ENCODE results near the gene SLC16A12.
"Not testable (repeated sequence)": the region's sequence is repeated elsewhere in the genome, so short reads cannot be mapped to it uniquely, and the experiment has no call there.

The SLC16A12 gene

DNA sequence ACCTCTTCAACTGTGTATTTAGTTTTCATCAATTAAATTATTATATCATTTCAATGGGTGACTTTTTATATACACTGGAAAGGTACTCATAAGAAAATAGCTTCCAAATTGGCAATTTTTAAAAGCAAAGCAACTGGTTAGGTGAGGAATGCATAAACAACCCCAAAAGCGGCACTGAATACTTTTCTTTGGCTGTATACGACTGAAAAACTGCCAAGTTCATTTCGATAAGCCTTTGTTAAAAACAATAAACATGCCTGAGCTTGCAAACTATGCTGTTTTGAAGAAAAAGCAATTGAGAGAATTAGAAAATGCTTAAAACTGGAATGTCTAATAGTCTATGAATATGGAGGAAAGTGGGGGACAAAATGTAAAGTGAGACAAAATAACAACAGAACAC, 2.9 kb downstream of the SLC16A12 start:
- H3K27ac ChIP-seq (ENCODE audit: low read depth, low read length): no peak overlapping the region
- no peak overlapping the region for H3K9ac ChIP-seq (ENCODE audit: low read length in 5 of 5)
- H3K4me1 ChIP-seq (ENCODE audit: control insufficient read depth in 5 of 5, insufficient read depth in 5 of 5, low read length in 5 of 5): peaks cover 0 to 12% (median 11%) of the 10 kb centered on the region in 5 donors
- H3K27me3 ChIP-seq (ENCODE audit: control insufficient read depth in 5 of 5, insufficient read depth in 4 of 5, low read length in 5 of 5): peaks cover 12 to 33% (median 15%) of the 10 kb centered on the region in 5 donors
- no peaks in the 10 kb centered on the region for H3K9me3 ChIP-seq (ENCODE audit: control insufficient read depth in 5 of 5, low read length in 5 of 5)
- no peaks in the 10 kb centered on the region for H3K36me3 ChIP-seq (ENCODE audit: control insufficient read depth in 5 of 5, insufficient read depth in 5 of 5, low read length in 5 of 5)
- H3K4me3 ChIP-seq (ENCODE audit: low read depth in 1 of 5, low read length in 5 of 5): no peak overlapping the region

DNA sequence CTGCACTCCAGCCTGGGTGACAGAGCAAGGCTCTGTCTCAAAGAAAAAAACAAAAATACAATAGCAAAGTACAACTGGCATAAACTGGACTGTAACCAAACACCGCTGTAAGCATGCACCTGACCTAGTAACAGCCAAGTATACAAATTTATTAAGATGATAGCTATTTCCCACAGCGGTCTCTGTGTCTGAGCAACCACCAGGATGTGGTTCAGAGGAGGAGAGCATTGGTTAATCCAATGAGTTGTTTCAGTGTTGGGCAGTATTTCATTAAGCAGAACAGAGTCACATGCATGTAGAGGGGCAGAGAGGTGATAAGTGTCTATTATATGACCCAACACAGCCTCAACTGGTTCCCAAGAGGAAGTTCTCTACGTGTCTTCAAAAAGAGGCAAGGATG, 4.0 kb downstream of the SLC16A12 start:
- peaks cover 12 to 30% (median 15%) of the 10 kb centered on the region in 5 donors for H3K27me3 ChIP-seq (ENCODE audit: control insufficient read depth in 5 of 5, insufficient read depth in 4 of 5, low read length in 5 of 5)
- H3K27ac ChIP-seq (ENCODE audit: low read depth, low read length): no peak overlapping the region
- H3K4me1 ChIP-seq (ENCODE audit: control insufficient read depth in 5 of 5, insufficient read depth in 5 of 5, low read length in 5 of 5): peaks cover 0 to 15% (median 13%) of the 10 kb centered on the region in 5 donors
- H3K9me3 ChIP-seq (ENCODE audit: control insufficient read depth in 5 of 5, low read length in 5 of 5): no peaks in the 10 kb centered on the region
- H3K9ac ChIP-seq (ENCODE audit: low read length in 5 of 5): no peak overlapping the region
- H3K36me3 ChIP-seq (ENCODE audit: control insufficient read depth in 5 of 5, insufficient read depth in 5 of 5, low read length in 5 of 5): no peaks in the 10 kb centered on the region
- no peak overlapping the region for H3K4me3 ChIP-seq (ENCODE audit: low read depth in 1 of 5, low read length in 5 of 5)

DNA sequence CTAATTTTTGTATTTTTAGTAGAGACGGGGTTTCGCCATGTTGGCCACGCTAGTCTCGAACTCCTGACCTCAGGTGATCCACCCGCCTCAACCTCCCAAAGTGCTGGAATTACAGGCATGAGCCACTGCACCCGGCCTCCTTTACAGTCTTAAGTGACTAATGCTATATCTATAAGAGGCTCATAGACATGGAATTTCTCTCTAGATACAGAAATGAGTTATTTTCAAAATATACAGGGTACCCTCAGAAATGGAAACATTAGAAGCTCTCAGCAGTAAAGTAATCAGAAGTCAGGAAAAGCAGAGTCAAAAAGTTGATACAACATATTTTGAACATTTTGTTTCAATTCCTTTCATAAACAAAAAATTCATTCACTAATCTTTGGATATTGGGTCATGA, 5.7 kb downstream of the SLC16A12 start:
- not testable (repeated sequence) for H3K27ac ChIP-seq (ENCODE audit: low read depth, low read length); H3K36me3 ChIP-seq (ENCODE audit: control insufficient read depth in 5 of 5, insufficient read depth in 5 of 5, low read length in 5 of 5); H3K9me3 ChIP-seq (ENCODE audit: control insufficient read depth in 5 of 5, low read length in 5 of 5); H3K4me3 ChIP-seq (ENCODE audit: low read depth in 1 of 5, low read length in 5 of 5); H3K9ac ChIP-seq (ENCODE audit: low read length in 5 of 5)
- peaks cover 3 to 16% (median 11%) of the 10 kb centered on the region in 5 donors for H3K27me3 ChIP-seq (ENCODE audit: control insufficient read depth in 5 of 5, insufficient read depth in 4 of 5, low read length in 5 of 5)
- peaks cover 0 to 10% (median 8%) of the 10 kb centered on the region in 5 donors for H3K4me1 ChIP-seq (ENCODE audit: control insufficient read depth in 5 of 5, insufficient read depth in 5 of 5, low read length in 5 of 5)

DNA sequence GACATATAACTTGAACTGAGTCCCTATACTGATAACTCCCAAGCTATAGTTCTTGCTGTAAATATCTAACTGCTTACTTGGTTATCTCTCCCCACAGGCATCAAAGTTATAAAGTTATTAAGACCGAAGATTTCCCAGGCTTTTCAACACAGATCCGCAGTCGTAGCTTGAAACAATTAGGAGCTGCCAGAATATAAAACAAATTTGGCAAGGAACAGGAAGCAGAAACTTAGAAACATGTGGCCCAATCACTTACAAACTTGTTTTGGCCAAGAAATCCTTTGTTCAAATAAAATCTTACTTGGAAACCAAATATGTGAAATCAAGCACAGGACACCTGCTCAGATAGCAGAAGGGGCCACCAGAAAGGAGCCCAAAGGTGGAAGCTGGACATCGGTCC, 9.0 kb downstream of the SLC16A12 start:
- Histone ChIP-seq H3K36me3 (ENCODE audit: control insufficient read depth in 5 of 5, insufficient read depth in 5 of 5, low read length in 5 of 5) (no peaks in the 10 kb centered on the region), H3K27me3 (ENCODE audit: control insufficient read depth in 5 of 5, insufficient read depth in 4 of 5, low read length in 5 of 5) (peaks cover 0 to 4% (median 0%) of the 10 kb centered on the region in 5 donors), H3K9me3 (ENCODE audit: control insufficient read depth in 5 of 5, low read length in 5 of 5) (no peaks in the 10 kb centered on the region), H3K27ac (ENCODE audit: low read depth, low read length) (no peak overlapping the region), H3K9ac (ENCODE audit: low read length in 5 of 5) (no peak overlapping the region), H3K4me3 (ENCODE audit: low read depth in 1 of 5, low read length in 5 of 5) (no peak overlapping the region), H3K4me1 (ENCODE audit: control insufficient read depth in 5 of 5, insufficient read depth in 5 of 5, low read length in 5 of 5) (peaks cover 0 to 10% (median 8%) of the 10 kb centered on the region in 5 donors)

GRCh38 chr10:89525556-89525955, 9.8 kb downstream of the SLC16A12 start:
- H3K27ac ChIP-seq (ENCODE audit: low read depth, low read length): no peak overlapping the region
- H3K27me3 ChIP-seq (ENCODE audit: control insufficient read depth in 5 of 5, insufficient read depth in 4 of 5, low read length in 5 of 5): no peaks in the 10 kb centered on the region
- no peak overlapping the region for H3K9ac ChIP-seq (ENCODE audit: low read length in 5 of 5)

GRCh38 chr10:89524279-89524678, 11.1 kb downstream of the SLC16A12 start:
- peaks cover 0 to 10% (median 8%) of the 10 kb centered on the region in 5 donors for H3K4me1 ChIP-seq (ENCODE audit: control insufficient read depth in 5 of 5, insufficient read depth in 5 of 5, low read length in 5 of 5)

More at GRCh38 chr10:89525556-89525955, 9.8 kb downstream of the SLC16A12 start:
- no peak overlapping the region for H3K4me3 ChIP-seq (ENCODE audit: low read depth in 1 of 5, low read length in 5 of 5)
- H3K4me1 ChIP-seq (ENCODE audit: control insufficient read depth in 5 of 5, insufficient read depth in 5 of 5, low read length in 5 of 5): peaks cover 0 to 10% (median 8%) of the 10 kb centered on the region in 5 donors
- H3K9me3 ChIP-seq (ENCODE audit: control insufficient read depth in 5 of 5, low read length in 5 of 5): no peaks in the 10 kb centered on the region
- H3K36me3 ChIP-seq (ENCODE audit: control insufficient read depth in 5 of 5, insufficient read depth in 5 of 5, low read length in 5 of 5): no peaks in the 10 kb centered on the region

GRCh38 chr10:89523274-89523673, 12.1 kb downstream of the SLC16A12 start:
- Histone ChIP-seq H3K9me3 (ENCODE audit: control insufficient read depth in 5 of 5, low read length in 5 of 5) (no peaks in the 10 kb centered on the region), H3K36me3 (ENCODE audit: control insufficient read depth in 5 of 5, insufficient read depth in 5 of 5, low read length in 5 of 5) (no peaks in the 10 kb centered on the region), H3K27me3 (ENCODE audit: control insufficient read depth in 5 of 5, insufficient read depth in 4 of 5, low read length in 5 of 5) (no peaks in the 10 kb centered on the region), H3K4me1 (ENCODE audit: control insufficient read depth in 5 of 5, insufficient read depth in 5 of 5, low read length in 5 of 5) (peaks cover 0 to 10% (median 8%) of the 10 kb centered on the region in 5 donors), H3K27ac (ENCODE audit: low read depth, low read length) (no peak overlapping the region), H3K9ac (ENCODE audit: low read length in 5 of 5) (no peak overlapping the region), H3K4me3 (ENCODE audit: low read depth in 1 of 5, low read length in 5 of 5) (no peak overlapping the region)

More at GRCh38 chr10:89524279-89524678, 11.1 kb downstream of the SLC16A12 start:
- H3K27ac ChIP-seq (ENCODE audit: low read depth, low read length): no peak overlapping the region
- H3K27me3 ChIP-seq (ENCODE audit: control insufficient read depth in 5 of 5, insufficient read depth in 4 of 5, low read length in 5 of 5): no peaks in the 10 kb centered on the region
- H3K9me3 ChIP-seq (ENCODE audit: control insufficient read depth in 5 of 5, low read length in 5 of 5): no peaks in the 10 kb centered on the region
- H3K36me3 ChIP-seq (ENCODE audit: control insufficient read depth in 5 of 5, insufficient read depth in 5 of 5, low read length in 5 of 5): no peaks in the 10 kb centered on the region
- no peak overlapping the region for H3K9ac ChIP-seq (ENCODE audit: low read length in 5 of 5)
- H3K4me3 ChIP-seq (ENCODE audit: low read depth in 1 of 5, low read length in 5 of 5): no peak overlapping the region

DNA sequence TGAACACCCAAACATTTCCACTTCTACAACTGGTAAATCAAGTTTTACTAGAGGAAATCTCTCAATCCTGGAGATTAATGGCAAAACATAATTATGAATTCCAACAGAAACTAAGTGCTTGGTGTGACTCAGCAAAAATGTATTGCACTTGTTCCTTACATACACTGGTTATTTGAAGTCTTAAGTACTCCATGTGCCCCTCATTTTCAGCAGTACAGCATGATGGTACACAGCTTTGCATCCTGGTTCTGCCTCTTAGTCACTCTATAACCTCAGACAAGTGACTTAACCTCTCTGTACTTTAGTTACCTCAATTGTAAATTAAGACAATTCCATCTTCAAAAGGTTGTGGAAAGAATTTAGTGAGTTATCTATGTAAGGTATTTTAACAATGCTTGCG, 12.9 kb downstream of the SLC16A12 start:
- H3K9ac ChIP-seq (ENCODE audit: low read length in 5 of 5): no peak overlapping the region
- no peaks in the 10 kb centered on the region for H3K36me3 ChIP-seq (ENCODE audit: control insufficient read depth in 5 of 5, insufficient read depth in 5 of 5, low read length in 5 of 5)
- no peaks in the 10 kb centered on the region for H3K27me3 ChIP-seq (ENCODE audit: control insufficient read depth in 5 of 5, insufficient read depth in 4 of 5, low read length in 5 of 5)
- H3K4me1 ChIP-seq (ENCODE audit: control insufficient read depth in 5 of 5, insufficient read depth in 5 of 5, low read length in 5 of 5): peaks cover 0 to 10% (median 8%) of the 10 kb centered on the region in 5 donors
- H3K4me3 ChIP-seq (ENCODE audit: low read depth in 1 of 5, low read length in 5 of 5): no peak overlapping the region
- H3K27ac ChIP-seq (ENCODE audit: low read depth, low read length): no peak overlapping the region
- no peaks in the 10 kb centered on the region for H3K9me3 ChIP-seq (ENCODE audit: control insufficient read depth in 5 of 5, low read length in 5 of 5)

GRCh38 chr10:89521368-89521767, 14.0 kb downstream of the SLC16A12 start:
- no peaks in the 10 kb centered on the region for H3K36me3 ChIP-seq (ENCODE audit: control insufficient read depth in 5 of 5, insufficient read depth in 5 of 5, low read length in 5 of 5)
- H3K27ac ChIP-seq (ENCODE audit: low read depth, low read length): no peak overlapping the region
- H3K9me3 ChIP-seq (ENCODE audit: control insufficient read depth in 5 of 5, low read length in 5 of 5): no peaks in the 10 kb centered on the region
- H3K4me3 ChIP-seq (ENCODE audit: low read depth in 1 of 5, low read length in 5 of 5): no peak overlapping the region
- H3K27me3 ChIP-seq (ENCODE audit: control insufficient read depth in 5 of 5, insufficient read depth in 4 of 5, low read length in 5 of 5): no peaks in the 10 kb centered on the region
- H3K4me1 ChIP-seq (ENCODE audit: control insufficient read depth in 5 of 5, insufficient read depth in 5 of 5, low read length in 5 of 5): peaks cover 0 to 6% (median 5%) of the 10 kb centered on the region in 5 donors
- H3K9ac ChIP-seq (ENCODE audit: low read length in 5 of 5): no peak overlapping the region

GRCh38 chr10:89520706-89521105, 14.7 kb downstream of the SLC16A12 start:
- Histone ChIP-seq H3K9me3 (ENCODE audit: control insufficient read depth in 5 of 5, low read length in 5 of 5) (no peaks in the 10 kb centered on the region), H3K4me1 (ENCODE audit: control insufficient read depth in 5 of 5, insufficient read depth in 5 of 5, low read length in 5 of 5) (peaks cover 0 to 7% (median 0%) of the 10 kb centered on the region in 5 donors), H3K27ac (ENCODE audit: low read depth, low read length) (no peak overlapping the region), H3K27me3 (ENCODE audit: control insufficient read depth in 5 of 5, insufficient read depth in 4 of 5, low read length in 5 of 5) (no peaks in the 10 kb centered on the region), H3K4me3 (ENCODE audit: low read depth in 1 of 5, low read length in 5 of 5) (no peak overlapping the region), H3K36me3 (ENCODE audit: control insufficient read depth in 5 of 5, insufficient read depth in 5 of 5, low read length in 5 of 5) (no peaks in the 10 kb centered on the region), H3K9ac (ENCODE audit: low read length in 5 of 5) (no peak overlapping the region)
